HG02970 (cell line): ENCODE measurements around the gene FYB1.

Experiments used
- ATAC-seq: cut with Tn5 transposase; IDR thresholded peaks from one replicate; pipeline ENCODE4 v1.9.1; 2021; ENCODE audit warnings: mild to moderate bottlenecking, moderate library complexity, moderate number of reproducible peaks; ENCODE audit not compliant: unreplicated experiment, low FRiP score

Gene FYB1

DNA sequence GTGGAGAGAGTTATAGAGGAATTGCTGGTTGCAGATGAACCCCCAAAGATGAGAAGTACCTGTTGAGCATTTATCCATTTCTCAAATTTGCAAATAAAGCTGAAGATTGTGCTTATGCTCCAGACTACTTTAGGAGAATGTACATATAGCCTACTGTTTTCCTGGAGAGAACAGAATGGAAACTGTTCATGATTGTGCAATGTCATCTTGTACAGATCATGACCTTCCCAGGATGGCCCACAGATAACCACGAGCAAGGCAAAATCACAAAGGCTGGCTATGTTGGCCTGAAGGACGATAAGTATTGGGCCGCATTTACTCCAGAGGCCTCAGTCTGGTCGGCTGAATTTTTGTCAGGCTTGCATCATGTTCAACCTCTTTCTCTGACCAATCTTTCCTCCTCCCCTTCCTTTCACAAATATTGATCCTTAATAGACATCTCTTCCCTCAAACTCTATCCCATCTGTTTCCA, 116.6 kb downstream of the FYB1 start:
- no peak for ATAC-seq

DNA sequence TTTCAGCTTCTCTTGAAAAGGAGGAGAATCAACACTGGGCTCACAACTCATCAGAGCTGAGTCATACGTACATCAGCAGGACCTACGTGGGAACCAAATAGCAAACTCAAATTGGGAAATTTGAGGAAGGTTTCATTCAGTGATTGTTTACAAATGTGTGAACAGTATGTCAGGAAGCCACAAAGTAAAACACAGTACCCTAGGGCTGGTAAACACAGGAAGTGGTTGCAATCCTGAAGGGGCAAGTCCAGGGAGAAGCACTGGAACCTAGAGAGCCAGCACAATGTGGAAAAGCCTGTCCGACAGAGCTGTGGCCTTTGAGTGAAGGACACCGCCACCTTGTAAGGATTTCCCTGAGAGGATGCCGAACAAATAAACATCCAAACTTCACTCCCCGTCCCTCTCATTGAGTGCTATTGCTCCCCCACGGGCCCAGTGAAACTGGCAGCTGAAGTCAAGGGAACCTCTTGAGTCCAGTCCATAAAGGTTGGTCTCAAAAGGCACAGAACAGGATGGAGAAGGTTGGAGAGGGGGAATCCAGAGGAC, 118.4 kb downstream of the FYB1 start:
- ATAC-seq: no peak

- no peak for ATAC-seq
These were observed 119.0 kb downstream of the FYB1 start for GRCh38 chr5:39100301-39100850.

DNA sequence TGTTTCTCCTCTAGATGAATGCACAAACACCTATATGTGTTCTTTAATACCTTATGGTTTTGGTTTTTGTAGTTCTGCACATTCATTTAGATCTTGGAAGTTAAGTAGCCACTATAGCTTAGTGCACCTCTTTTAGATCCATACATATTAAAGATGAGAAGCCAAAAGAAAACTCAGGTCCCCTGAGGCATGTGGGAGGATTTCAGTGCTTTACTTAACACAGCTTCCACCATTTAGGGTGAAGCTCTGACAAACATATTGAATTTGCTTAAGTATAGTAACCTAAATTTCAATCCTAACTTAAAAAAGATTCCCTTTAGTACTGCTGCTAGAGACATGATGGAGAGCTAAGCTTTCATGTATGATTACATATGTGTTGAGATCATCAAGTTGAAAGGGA, 119.5 kb downstream of the FYB1 start:
- no peak for ATAC-seq

DNA sequence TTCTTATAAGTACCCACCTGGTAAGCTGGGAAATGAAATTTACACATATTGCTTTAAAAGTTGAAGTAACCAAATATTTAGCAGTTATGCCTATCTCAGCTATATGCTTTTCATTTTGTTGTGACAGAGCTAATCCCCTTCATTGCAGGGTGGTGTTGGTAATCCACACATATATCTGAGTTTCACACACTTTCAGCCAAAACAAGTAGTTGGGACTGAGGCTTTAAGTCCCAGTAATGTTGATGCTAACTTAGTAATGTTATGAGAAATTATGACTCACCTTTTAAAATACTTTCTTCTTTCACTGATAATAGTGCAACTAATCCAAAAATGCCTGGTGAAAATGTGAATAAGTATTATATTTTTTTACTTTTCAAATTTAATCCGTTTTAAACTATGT, 126.0 kb downstream of the FYB1 start:
- ATAC-seq: no peak

- no peak for ATAC-seq
These were observed 126.6 kb downstream of the FYB1 start for GRCh38 chr5:39092581-39093351.

DNA sequence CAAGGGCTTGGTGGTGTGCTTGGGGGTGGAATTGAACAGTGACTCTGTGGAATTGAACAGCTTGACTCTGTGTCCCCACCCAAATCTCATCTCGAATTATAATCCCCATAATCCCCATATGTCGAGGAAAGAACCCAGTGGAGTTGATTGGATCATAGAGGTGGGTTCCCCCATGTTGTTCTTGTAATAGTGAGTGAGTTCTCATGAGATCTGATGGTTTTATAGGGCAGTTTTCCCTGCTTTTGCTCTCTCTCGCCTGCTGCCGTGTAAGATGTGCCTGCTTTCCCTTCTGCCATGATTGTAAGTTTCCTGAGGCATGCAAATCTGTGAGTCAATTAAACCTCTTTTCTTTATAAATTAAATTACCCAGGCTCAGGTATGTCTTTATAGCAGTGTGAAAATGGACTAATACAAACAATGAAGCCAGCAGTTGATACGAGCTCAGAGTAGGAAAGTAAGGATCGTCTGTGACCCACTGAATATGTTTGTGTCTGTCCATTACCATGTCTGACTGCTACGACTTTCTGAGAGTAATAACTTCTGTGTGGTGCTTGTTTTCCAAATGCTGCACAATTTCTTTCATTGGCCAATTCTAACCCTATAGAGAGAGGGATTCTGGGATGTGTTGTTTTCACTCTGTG, 127.3 kb downstream of the FYB1 start:
- ATAC-seq: no peak

- ATAC-seq: no peak
These were observed 135.4 kb downstream of the FYB1 start for GRCh38 chr5:39083968-39084367.

- no peak for ATAC-seq
These were observed 136.4 kb downstream of the FYB1 start for GRCh38 chr5:39082995-39083394.

- no peak for ATAC-seq
These were observed 138.7 kb downstream of the FYB1 start for GRCh38 chr5:39080597-39081204.

- ATAC-seq: no peak
These were observed 139.2 kb downstream of the FYB1 start for GRCh38 chr5:39080168-39080567.

- ATAC-seq: no peak
These were observed 140.2 kb downstream of the FYB1 start for GRCh38 chr5:39079147-39079546.

GRCh38 chr5:39076757-39077728, 142.3 kb downstream of the FYB1 start:
- ATAC-seq: no peak

DNA sequence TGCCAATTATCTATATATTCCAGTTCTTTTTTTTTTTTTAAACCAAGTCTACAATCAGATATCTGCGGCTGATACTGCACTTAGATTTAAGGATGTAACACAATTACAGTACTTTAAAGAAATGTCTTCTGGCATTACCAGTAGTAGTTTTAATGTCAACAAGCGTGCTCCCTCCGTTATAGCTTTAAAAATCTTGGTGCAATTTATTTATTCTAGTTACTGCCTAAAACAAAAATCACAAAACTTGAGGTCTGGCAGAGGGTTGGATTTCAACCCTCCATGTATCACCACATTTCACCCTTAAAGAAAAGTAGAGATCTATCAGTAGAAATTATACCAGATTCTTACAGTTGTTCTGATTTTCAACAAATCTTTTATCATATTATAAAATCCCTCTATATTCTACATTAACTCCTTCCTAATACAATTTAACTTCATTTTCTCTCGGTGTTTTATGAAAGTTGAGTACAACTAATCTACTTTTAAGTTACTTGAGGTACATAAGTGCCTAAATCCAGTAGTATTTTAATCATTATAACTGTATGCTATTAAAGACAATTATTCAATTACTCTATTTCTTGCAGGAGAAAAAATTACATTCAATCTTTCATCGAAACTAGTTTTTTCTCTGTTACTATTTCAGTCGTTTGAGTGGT, 143.1 kb downstream of the FYB1 start:
- ATAC-seq: no peak

GRCh38 chr5:39074017-39074814, 145.1 kb downstream of the FYB1 start, which contains the start of gene RICTOR:
Gene RICTOR, minus strand, starts transcription at chr5:39074399. Its CDS starts 22 bp downstream, at chr5:39074377.
- peak; percentile 72 for ATAC-seq

GRCh38 chr5:39073767-39074016, 145.7 kb downstream of the FYB1 start:
- ATAC-seq: peak; percentile 32

GRCh38 chr5:39072925-39073766, 146.2 kb downstream of the FYB1 start:
- ATAC-seq: peak; percentile 45

GRCh38 chr5:39068099-39068498, 151.3 kb downstream of the FYB1 start:
- no peak for ATAC-seq
